ENCODE results near the gene FAM20A.

Gene FAM20A

DNA sequence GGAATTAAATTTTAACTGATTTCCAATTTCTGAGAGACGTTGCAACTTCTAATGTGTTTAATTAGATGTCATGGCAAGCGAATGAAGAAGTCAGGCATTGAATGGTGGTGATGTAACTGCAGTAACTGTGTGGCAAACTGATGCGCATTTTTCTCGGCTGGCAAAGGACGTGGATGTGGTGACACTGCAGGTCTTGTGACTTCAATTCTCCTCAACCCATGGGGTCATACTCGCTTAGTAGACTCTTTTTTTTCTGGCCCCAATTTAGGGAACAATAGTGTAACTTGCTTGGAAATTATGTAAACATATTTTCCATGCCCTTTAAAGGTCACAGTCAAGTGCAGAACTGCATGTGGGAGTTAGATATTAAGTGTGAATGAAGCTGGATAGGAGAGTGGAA is 1.9 kb upstream of the FAM20A start:
- TF ChIP-seq CTCF (IDR thresholded peaks at IDR 0.05; ENCODE audit: low read depth, low read length) (no peak), EZH2phosphoT487 (IDR thresholded peaks at IDR 0.05; ENCODE audit: low read depth) (no peak)
- Histone ChIP-seq H3K4me2 (ENCODE audit: low read length) (no peak overlapping the region), H3K79me2 (ENCODE audit: low read length) (no peaks in the 10 kb centered on the region)

DNA sequence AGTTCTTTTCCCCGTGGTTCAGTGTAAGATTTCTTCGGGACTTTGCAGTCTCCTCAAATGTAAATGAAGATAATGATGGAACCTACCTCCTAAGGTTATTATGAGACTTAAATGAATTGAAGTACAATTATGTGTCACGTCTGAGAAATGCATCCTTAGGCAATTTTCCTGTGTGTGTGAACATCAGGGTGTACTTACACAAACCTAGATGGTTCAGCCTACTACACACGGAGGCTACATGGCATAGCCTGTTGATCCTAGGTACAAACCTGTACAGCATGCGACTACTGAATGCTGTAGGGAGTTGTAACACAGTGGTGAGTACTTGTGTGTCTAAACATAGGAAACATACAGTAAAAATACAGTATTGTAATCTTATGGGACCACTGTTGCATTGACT is 1.1 kb upstream of the FAM20A start:
- Histone ChIP-seq H3K4me1 (ENCODE audit: low read length) (peaks cover 2% of the 10 kb centered on the region; the same call in 1 of the 2 replicates), H3K9me3 (ENCODE audit: insufficient read depth, low read length) (no peaks in the 10 kb centered on the region), H3K4me3 (ENCODE audit: low read length) (no peak overlapping the region), H2AFZ (ENCODE audit: low read depth, low read length) (no peak overlapping the region), H3K79me2 (ENCODE audit: low read length) (no peaks in the 10 kb centered on the region), H3K9ac (ENCODE audit: low read length) (no peak overlapping the region), H3K27ac (ENCODE audit: low read length) (no peak overlapping the region), H3K27me3 (ENCODE audit: low read depth, low read length) (peaks cover 10% of the 10 kb centered on the region), H4K20me1 (ENCODE audit: insufficient read depth, low read length) (no peaks in the 10 kb centered on the region), H3K4me2 (ENCODE audit: low read length) (no peak overlapping the region), H3K36me3 (replicated peaks; ENCODE audit: low read depth, low read length) (no peaks in the 10 kb centered on the region)
- TF ChIP-seq CTCF (IDR thresholded peaks at IDR 0.05; ENCODE audit: low read depth, low read length) (no peak), EZH2phosphoT487 (IDR thresholded peaks at IDR 0.05; ENCODE audit: low read depth) (no peak)

More for the DNA sequence above, 1.9 kb upstream of the FAM20A start:
- no peaks in the 10 kb centered on the region for H3K36me3 ChIP-seq (replicated peaks; ENCODE audit: low read depth, low read length)
- H3K9me3 ChIP-seq (ENCODE audit: insufficient read depth, low read length) = peaks cover 4% of the 10 kb centered on the region; the same call in 1 of the 2 replicates
- H3K4me3 ChIP-seq (ENCODE audit: low read length) = no peak overlapping the region
- H3K27ac ChIP-seq (ENCODE audit: low read length) = no peak overlapping the region
- H3K27me3 ChIP-seq (ENCODE audit: low read depth, low read length) = peaks cover 10% of the 10 kb centered on the region
- H3K4me1 ChIP-seq (ENCODE audit: low read length) = peaks cover 2% of the 10 kb centered on the region; the same call in 1 of the 2 replicates
- no peak overlapping the region for H2AFZ ChIP-seq (ENCODE audit: low read depth, low read length)
- H4K20me1 ChIP-seq (ENCODE audit: insufficient read depth, low read length) = no peaks in the 10 kb centered on the region
- no peak overlapping the region for H3K9ac ChIP-seq (ENCODE audit: low read length)

DNA sequence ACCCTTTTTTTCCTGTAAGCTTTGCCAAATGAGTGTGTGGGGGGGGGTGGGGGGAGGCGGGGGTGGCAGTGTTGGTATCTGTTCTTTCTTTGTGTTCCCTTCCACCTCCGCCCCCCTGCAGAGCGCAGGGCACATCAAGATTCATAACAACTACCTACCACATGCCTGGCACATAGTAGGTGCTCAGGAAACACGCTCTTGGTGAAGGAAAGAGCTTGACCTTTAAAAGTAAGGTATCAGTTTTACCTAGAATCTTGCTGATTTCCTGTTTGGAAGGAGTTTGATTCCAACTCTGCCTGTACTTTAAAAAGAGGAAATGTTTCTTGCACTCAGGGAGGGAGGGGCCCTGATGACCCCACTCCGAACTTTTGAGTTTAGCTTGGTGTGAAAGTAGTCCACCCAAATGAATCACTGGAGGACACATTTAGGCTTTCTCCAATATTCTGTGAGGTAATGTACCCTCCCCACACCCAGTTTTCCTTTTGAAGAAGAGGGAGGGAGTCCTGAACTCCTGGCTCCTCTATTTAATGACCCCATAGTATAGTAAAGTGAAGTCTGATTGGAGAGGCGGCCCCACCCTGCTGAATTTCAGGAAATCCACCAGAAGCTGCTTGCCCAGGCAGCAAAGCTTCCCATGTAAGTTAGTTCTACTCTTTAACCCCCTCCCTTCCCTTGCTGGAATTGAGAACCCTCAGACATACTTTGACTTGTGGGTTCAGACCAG is 560 bp upstream of the FAM20A start:
- H4K20me1 ChIP-seq (ENCODE audit: insufficient read depth, low read length) = no peaks in the 10 kb centered on the region
- peaks cover 11% of the 10 kb centered on the region for H3K27me3 ChIP-seq (ENCODE audit: low read depth, low read length)
- no peak overlapping the region for H2AFZ ChIP-seq (ENCODE audit: low read depth, low read length)
- no peak overlapping the region for H3K27ac ChIP-seq (ENCODE audit: low read length)
- H3K36me3 ChIP-seq (replicated peaks; ENCODE audit: low read depth, low read length) = no peaks in the 10 kb centered on the region
- H3K4me3 ChIP-seq (ENCODE audit: low read length) = peak overlapping the region; percentile 74; the same call in 1 of the 2 replicates
- 0 out of 2 replicates have a peak overlapping the region, but pooled peaks have one; percentile 64 for H3K4me2 ChIP-seq (ENCODE audit: low read length)
- no peaks in the 10 kb centered on the region for H3K79me2 ChIP-seq (ENCODE audit: low read length)
- H3K9me3 ChIP-seq (ENCODE audit: insufficient read depth, low read length) = no peaks in the 10 kb centered on the region
- no peak overlapping the region for H3K9ac ChIP-seq (ENCODE audit: low read length)
- H3K4me1 ChIP-seq (ENCODE audit: low read length) = peaks cover 2% of the 10 kb centered on the region; the same call in 1 of the 2 replicates
- no peak for TF ChIP-seq CTCF (IDR thresholded peaks at IDR 0.05; ENCODE audit: low read depth, low read length)

GRCh38 chr17:68600067-68600930 is 868 bp downstream of the FAM20A start:
- Histone ChIP-seq H3K4me2 (ENCODE audit: low read length) (peak overlapping the region; percentile 64), H2AFZ (ENCODE audit: low read depth, low read length) (no peak overlapping the region), H4K20me1 (ENCODE audit: insufficient read depth, low read length) (no peaks in the 10 kb centered on the region), H3K27ac (ENCODE audit: low read length) (no peak overlapping the region), H3K4me1 (ENCODE audit: low read length) (peaks cover 2% of the 10 kb centered on the region; the same call in 1 of the 2 replicates), H3K27me3 (ENCODE audit: low read depth, low read length) (peaks cover 17% of the 10 kb centered on the region), H3K4me3 (ENCODE audit: low read length) (peak overlapping the region; percentile 74), H3K9ac (ENCODE audit: low read length) (0 out of 2 replicates have a peak overlapping the region, but pooled peaks have one; percentile 13), H3K79me2 (ENCODE audit: low read length) (no peaks in the 10 kb centered on the region), H3K9me3 (ENCODE audit: insufficient read depth, low read length) (no peaks in the 10 kb centered on the region), H3K36me3 (replicated peaks; ENCODE audit: low read depth, low read length) (no peaks in the 10 kb centered on the region)
- no peak for TF ChIP-seq CTCF (IDR thresholded peaks at IDR 0.05; ENCODE audit: low read depth, low read length)
- no peak for TF ChIP-seq EZH2phosphoT487 (IDR thresholded peaks at IDR 0.05; ENCODE audit: low read depth)

All from OCI-LY3 (cell line).